Measurements from ENCODE around the gene PPIE. TPM values are rescaled to one million over a fixed set of nuclear protein-coding genes. Genes with fewer than 3 reads are reported as not detected.

Gene PPIE
- total and polyA plus RNA-seq, 2 experiments from 2014 or later = 27.8 to 51.9 TPM

GRCh38 chr1:39727221-39727931 lies 11.3 kb upstream of the PPIE start (continued):
- TF ChIP-seq REST (IDR thresholded peaks at IDR 0.05; ENCODE audit: unreplicated experiment) (no peak), ZNF114 (CRISPR knock-in tag; IDR thresholded peaks at IDR 0.05) (no peak)

GRCh38 chr1:39727932-39728317 lies 10.8 kb upstream of the PPIE start:
- H3K4me3 Mint-ChIP-seq = no peak overlapping the region
- no peak; the same call in 2 of the 3 replicates for ATAC-seq
- no peak for DNase-seq (ENCODE audit: low spot score)
- Histone ChIP-seq H3K9me2 (ENCODE audit: insufficient read depth) (no peaks in the 10 kb centered on the region), H3K79me2 (replicated peaks; ENCODE audit: insufficient read depth) (no peaks in the 10 kb centered on the region), H3K4me1 (ENCODE audit: insufficient read depth) (no peaks in the 10 kb centered on the region), H3K36me3 (ENCODE audit: insufficient read depth) (no peaks in the 10 kb centered on the region), H2AFZ (no peak overlapping the region), H3K27me3 (ENCODE audit: insufficient read depth) (peaks cover 100% of the 10 kb centered on the region), H3K4me3 (no peak overlapping the region), H3F3A (replicated peaks; ENCODE audit: low read depth) (no peaks in the 10 kb centered on the region), H3K27ac (ENCODE audit: low read depth) (no peak overlapping the region), H3K4me2 (no peak overlapping the region), H4K20me1 (replicated peaks; ENCODE audit: insufficient read depth) (no peaks in the 10 kb centered on the region; the same call in 1 of the 2 replicates)
- no peaks in the 10 kb centered on the region for H3K4me1 Mint-ChIP-seq
- TF ChIP-seq EZH2phosphoT487 (IDR thresholded peaks at IDR 0.05; ENCODE audit: unreplicated experiment) (no peak), ZNF114 (CRISPR knock-in tag; IDR thresholded peaks at IDR 0.05) (no peak), EZH2 (IDR thresholded peaks at IDR 0.05; ENCODE audit: low read depth, unreplicated experiment) (no peak)
- no peaks in the 10 kb centered on the region for H3K9me3 Mint-ChIP-seq
- H3K27me3 Mint-ChIP-seq (ENCODE audit: insufficient read depth, low read depth, poor library complexity) = peaks cover 66% of the 10 kb centered on the region
- H3K36me3 Mint-ChIP-seq (ENCODE audit: low read depth) = no peaks in the 10 kb centered on the region
- H3K27ac Mint-ChIP-seq = no peak overlapping the region

- Mint-ChIP-seq H3K27ac (no peak overlapping the region), H3K4me3 (no peak overlapping the region), H3K9me3 (no peaks in the 10 kb centered on the region), H3K36me3 (ENCODE audit: low read depth) (no peaks in the 10 kb centered on the region), H3K27me3 (ENCODE audit: insufficient read depth, low read depth, poor library complexity) (peaks cover 74% of the 10 kb centered on the region), H3K4me1 (no peaks in the 10 kb centered on the region)
- Histone ChIP-seq H3K4me1 (ENCODE audit: insufficient read depth) (no peaks in the 10 kb centered on the region), H2AFZ (no peak overlapping the region), H3F3A (replicated peaks; ENCODE audit: low read depth) (no peaks in the 10 kb centered on the region), H3K27me3 (ENCODE audit: insufficient read depth) (peaks cover 100% of the 10 kb centered on the region), H3K9me2 (ENCODE audit: insufficient read depth) (no peaks in the 10 kb centered on the region), H3K36me3 (ENCODE audit: insufficient read depth) (no peaks in the 10 kb centered on the region), H3K27ac (ENCODE audit: low read depth) (no peak overlapping the region), H3K79me2 (replicated peaks; ENCODE audit: insufficient read depth) (no peaks in the 10 kb centered on the region), H4K20me1 (replicated peaks; ENCODE audit: insufficient read depth) (no peaks in the 10 kb centered on the region; the same call in 1 of the 2 replicates), H3K4me3 (no peak overlapping the region), H3K4me2 (no peak overlapping the region)
- no peak for ATAC-seq
- DNase-seq (ENCODE audit: low spot score) = no peak
- TF ChIP-seq POLR2AphosphoS5 (IDR thresholded peaks at IDR 0.05; ENCODE audit: low read depth) (no peak), ZNF462 (CRISPR knock-in tag; IDR thresholded peaks at IDR 0.05) (no peak), ZNF331 (CRISPR knock-in tag; IDR thresholded peaks at IDR 0.05; ENCODE audit: low read depth) (no peak), STAT1 (IDR thresholded peaks at IDR 0.05; ENCODE audit: unreplicated experiment) (no peak)
Measured at GRCh38 chr1:39729030-39729429, 9.7 kb upstream of the PPIE start.
